HG03095 (cell line): ENCODE data around the gene IRF4.

ENCODE experiments used
- ATAC-seq: cut with Tn5 transposase; IDR thresholded peaks from one replicate; pipeline ENCODE4 v1.9.1; 2021; ENCODE audit warnings: moderate library complexity; ENCODE audit not compliant: unreplicated experiment

IRF4 gene

DNA sequence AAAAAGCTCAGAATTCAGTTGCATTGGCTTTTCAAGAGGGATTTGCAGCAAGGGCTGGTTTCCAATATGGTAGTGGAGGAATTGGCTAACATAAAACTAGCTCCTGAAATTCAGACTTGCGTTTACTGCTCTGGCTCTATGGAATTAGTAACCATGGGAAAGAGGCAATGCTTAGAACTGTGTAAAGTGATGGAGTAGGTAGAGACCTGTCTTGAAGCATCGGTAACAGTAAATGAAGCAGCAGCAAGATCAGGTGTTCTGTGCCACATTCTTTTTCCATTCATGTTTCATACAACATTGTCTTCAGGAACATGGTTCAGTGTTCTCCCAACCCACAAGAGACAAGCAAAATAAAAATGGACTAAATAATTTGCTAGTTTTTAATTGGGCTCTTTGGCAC, 6.5 kb downstream of the IRF4 start:
- ATAC-seq: no peak

DNA sequence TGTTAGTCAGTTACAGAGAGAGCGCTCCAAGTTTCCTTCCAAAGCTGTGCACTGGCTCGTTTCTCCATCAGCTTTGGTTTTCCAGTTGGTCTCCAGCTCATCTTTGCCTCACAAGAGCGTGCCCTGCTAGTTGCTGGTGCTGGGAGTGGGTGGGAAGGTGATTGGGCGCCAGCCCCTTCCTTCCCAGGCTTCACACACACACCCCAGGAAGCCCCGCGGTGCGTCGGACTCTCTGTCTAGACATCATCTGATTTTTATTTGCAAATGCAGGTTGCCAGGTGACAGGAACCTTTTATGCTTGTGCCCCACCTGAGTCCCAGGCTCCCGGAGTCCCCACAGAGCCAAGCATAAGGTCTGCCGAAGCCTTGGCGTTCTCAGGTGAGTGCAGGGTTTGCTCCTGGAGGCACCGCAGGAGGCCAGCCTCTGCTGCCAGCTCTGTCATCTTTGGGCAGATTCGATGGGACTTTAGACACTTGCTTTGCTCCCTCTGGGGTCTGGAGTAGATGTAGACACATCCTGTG, 7.1 kb downstream of the IRF4 start:
- ATAC-seq: no peak

- peak; percentile 36 for ATAC-seq
Measured at GRCh38 chr6:399785-400534, 8.4 kb downstream of the IRF4 start.

DNA sequence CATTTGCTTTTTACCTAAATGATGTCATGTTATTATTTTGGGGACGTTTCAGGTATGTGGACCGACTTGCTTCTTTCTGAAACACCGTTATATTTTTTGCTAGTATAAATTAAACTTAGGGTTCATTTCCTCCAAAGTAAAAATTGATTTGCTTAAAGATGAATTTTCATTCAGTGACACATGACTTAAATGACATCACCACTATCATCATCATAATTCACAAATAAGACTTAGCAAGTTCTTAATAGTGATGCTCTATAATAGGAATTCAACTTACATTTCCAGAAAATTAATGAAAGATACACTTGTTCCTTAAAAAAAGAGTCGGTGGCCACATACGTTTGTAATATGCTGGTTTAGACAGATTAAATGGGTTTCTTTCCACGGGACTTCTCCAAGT, 9.3 kb downstream of the IRF4 start:
- ATAC-seq: no peak

GRCh38 chr6:401239-401993, 9.9 kb downstream of the IRF4 start:
- no peak for ATAC-seq

DNA sequence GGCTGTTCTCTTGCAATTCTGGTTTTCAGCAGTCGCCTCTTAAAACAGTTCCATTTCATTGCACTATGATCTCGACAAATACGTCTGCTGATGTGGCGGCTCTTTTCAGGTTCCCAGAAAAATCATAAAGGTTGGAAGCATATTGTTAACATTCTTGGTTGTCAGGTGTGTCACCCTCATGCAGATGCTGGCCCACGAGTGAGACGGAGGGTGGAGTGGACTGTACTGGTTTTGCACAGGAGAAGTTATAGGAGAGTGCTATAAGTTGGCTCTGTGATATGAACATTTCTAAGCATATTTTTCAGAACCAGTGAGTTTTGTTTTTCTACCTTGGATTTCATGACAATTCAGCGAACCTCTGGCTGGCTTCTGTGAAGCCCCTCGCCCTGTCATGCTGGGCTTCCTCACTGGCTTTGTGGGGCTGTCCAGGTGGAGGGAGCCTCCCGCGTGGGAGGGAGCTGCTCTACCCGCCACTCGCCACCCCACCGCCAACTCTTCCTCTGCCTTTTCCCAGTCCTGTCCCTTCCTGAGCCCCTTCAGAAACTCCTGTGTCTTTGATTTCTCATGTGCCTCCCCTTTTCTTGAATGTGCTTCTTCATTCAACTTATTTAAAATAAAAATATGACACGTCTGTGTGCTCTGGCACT, 10.6 kb downstream of the IRF4 start:
- ATAC-seq: no peak

DNA sequence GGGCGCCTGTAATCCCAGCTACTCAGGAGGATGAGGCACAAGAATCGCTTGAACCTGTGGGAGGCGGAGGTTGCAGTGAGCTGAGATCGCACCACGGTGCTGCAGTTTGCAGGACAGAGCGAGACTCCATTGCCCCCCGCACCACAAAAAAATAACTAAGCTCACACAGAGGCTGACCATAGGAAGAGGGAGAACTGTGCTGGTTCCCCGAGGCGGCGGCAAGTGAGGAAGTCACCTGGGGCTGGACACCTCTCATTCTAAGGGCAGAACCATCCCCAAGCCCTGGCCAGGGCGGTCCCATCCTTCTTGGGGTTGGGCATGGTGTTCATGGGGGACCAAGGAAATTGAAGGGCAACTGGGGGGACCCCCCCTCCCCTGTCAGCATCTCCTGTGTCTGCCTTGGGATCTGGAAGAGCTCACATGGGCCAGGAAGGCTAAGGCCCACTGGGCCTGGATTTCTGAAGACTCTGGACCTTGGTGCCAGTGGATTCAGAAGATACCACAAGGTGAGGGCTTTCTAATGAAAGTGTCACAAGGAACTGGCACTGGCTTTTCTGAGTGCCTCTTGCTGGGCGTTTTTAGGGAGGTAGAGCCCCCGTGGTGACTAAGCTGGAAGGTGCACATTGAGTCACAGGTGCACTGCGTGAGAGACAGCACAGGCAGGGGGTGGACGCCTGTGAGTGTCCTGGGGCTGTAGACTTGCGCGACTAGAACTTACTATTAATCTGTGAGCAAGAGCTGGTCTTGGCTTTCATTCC, 11.5 kb downstream of the IRF4 start:
- no peak for ATAC-seq

DNA sequence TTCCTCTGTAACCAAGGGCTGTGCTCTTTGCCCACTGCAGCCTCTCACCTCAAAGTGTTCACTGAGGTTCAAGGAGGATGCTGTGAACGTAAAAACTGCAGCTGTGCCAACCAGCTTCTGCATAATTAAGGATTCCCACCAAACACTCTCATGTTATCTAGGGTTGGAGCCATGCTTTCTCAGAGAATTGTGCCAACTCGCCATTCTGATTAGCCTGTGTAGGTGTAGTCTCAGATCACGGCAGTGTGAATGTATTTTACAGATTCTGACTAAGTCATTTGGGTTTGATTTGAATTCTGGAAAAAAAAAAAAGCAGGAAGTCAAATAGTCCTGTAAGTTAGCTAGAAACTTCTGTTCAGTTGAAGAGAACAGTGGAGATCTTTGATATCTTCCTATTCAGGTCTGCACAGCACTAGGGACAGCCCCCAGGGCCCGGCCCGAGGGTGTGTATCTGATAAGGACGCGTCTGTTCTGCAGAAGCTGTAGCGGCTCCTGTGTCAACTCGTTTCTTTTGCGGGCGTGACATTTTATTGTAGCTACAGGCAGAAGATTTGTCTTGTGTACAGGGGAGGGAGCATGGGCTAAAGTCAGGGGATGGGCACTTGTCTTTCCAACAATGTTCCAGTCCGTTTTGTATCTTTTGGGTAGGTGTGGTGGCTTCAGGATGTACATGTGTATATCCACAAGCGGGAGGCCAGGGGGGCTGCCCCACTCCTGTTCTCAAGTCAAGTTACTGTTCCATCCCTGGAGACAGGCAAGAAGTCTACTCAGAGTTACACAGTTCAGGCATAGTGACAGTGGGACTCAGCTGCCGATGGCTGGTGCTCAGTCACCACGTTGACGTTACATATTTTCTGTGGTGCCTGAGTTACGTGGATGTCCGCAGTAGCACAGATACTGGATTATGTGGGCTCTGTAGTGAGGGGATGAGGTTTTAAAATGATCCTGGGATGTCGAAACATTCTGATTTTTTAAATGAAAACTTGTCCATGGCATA, 12.4 kb downstream of the IRF4 start:
- ATAC-seq: no peak

DNA sequence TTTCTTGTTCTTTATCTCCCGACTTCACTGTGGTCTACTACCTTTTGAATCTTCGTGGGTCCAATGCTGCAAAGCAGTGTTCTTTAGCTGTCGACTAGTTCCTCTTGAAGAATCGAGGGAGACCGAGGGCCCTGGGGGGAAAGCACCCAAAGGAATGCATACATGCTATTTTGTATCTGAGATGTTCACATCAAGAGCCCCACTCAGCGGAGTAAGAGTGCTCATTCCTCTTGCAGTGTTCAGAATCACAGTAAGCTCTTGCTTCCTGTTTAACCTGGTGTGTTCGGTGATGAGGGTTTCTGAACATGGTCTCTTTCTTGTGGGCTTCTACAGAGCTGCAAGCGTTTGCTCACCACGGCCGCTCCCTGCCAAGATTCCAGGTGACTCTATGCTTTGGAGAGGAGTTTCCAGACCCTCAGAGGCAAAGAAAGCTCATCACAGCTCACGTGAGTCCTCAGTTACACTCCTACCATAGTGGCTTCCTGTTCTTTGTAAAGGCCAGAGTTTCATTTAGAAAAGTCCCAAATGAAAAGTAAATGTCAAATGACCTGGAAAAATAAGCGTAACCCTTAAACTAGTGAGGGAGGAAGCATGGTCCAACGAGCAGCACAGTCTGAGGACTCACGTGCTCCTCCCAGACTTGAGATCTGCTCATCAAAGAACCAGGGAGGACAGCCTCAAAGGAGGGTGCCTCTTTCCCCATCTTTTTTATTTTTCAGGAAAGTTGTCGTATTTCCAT, 13.3 kb downstream of the IRF4 start:
- ATAC-seq: no peak

DNA sequence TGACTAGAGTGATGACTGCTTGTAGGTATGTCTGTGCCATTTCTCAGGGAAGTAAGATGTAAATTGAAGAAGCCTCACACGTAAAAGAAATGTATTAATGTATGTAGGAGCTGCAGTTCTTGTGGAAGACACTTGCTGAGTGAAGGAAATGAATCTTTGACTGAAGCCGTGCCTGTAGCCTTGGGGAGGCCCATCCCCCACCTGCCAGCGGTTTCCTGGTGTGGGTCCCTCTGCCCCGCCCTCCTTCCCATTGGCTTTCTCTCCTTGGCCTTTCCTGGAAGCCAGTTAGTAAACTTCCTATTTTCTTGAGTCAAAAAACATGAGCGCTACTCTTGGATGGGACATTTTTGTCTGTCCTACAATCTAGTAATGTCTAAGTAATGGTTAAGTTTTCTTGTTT, 16.6 kb downstream of the IRF4 start:
- ATAC-seq: no peak

DNA sequence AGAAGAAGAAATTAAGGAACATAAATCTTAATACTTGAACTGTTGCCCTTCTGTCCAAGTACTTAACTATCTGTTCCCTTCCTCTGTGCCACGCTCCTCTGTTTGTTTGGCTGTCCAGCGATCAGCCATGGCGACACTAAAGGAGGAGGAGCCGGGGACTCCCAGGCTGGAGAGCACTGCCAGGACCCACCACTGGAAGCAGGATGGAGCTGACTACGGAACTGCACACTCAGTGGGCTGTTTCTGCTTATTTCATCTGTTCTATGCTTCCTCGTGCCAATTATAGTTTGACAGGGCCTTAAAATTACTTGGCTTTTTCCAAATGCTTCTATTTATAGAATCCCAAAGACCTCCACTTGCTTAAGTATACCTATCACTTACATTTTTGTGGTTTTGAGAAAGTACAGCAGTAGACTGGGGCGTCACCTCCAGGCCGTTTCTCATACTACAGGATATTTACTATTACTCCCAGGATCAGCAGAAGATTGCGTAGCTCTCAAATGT, 17.1 kb downstream of the IRF4 start:
- no peak for ATAC-seq

DNA sequence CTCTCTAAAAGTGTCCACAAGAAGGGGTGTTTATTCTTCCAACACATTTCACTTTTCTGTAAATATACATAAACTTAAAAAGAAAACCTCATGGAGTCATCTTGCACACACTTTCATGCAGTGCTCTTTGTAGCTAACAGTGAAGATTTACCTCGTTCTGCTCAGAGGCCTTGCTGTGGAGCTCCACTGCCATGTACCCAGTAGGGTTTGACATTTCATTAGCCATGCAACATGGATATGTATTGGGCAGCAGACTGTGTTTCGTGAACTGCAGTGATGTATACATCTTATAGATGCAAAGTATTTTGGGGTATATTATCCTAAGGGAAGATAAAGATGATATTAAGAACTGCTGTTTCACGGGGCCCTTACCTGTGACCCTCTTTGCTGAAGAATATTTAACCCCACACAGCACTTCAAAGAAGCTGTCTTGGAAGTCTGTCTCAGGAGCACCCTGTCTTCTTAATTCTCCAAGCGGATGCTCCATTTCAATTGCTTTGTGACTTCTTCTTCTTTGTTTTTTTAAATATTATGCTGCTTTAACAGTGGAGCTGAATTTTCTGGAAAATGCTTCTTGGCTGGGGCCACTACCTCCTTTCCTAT, 17.9 kb downstream of the IRF4 start:
- ATAC-seq: no peak

- ATAC-seq: no peak
Measured at GRCh38 chr6:410555-411395, 19.2 kb downstream of the IRF4 start.

DNA sequence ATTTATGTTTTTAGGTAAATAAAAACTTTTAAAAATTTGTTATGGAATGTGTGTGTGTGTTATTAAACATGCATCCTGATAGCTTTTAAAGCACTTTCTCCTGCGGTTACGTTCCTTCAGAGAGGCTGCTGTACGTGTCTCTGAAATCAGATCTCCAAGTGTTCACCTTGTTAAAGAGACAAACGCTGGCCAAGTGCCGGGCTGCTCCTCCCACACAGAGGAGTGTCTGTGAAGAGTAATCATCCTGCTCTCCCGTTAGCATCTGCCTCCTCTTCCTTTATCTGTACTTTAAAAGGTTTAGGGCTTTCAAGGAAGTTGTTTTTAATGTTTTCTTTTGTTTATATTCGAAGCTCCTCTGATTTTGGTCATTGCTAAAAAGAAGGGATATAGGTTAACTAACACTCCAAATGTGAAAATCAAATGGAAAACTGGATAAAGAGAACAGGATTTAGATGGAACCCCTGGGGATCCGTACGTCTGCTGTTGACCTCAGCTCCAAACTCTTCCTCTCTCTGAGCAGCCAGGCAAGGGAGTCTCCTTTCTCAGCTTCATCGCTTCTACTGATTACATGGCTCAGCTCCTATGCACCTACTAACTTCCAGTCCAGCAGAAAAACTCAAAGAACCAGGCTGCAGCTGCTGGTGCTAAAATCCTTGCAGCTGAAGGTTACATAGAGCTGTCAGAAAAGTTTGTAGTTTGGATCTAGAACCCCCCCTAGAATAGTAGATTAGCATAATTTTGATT, 20.0 kb downstream of the IRF4 start:
- ATAC-seq: no peak

GRCh38 chr6:412146-412886, 20.8 kb downstream of the IRF4 start:
- ATAC-seq: no peak

DNA sequence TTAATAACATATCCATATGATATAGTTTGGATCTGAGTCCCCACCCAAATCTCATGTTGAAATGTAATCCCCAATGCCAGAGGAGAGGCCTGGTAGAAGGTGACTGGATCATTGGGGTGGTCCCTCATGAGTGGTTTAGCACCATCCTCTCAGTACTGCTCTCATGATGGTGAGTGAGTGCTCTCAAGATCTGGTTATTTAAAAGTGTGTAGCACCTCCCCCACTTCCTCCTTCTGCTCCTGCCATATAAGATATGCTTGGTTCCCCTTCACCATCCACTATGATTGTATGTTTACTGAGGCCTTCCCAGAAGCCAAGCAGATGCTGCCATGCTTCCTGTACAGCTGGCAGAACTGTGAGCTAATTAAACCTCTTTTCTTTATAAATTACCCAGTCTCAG, 22.9 kb downstream of the IRF4 start:
- no peak for ATAC-seq
